PC-3 (cell line): ENCODE data around the gene NEAT1.

Source experiments
- CTCF ChIP-seq: fragments of 300-600 bp; sonication (generic); conservative IDR thresholded peaks from 2 replicates; pipeline ENCODE4 v1.5.1; 2017; ENCODE audit warnings: antibody characterized with exemption, low read depth, mild to moderate bottlenecking, low read length
- EZH2 ChIP-seq: fragments of 300-600 bp; sonication (generic); IDR thresholded peaks from one replicate; pipeline ENCODE4 v1.6.1; 2017; ENCODE audit warnings: antibody characterized with exemption, mild to moderate bottlenecking, low read length; ENCODE audit not compliant: unreplicated experiment

DNA sequence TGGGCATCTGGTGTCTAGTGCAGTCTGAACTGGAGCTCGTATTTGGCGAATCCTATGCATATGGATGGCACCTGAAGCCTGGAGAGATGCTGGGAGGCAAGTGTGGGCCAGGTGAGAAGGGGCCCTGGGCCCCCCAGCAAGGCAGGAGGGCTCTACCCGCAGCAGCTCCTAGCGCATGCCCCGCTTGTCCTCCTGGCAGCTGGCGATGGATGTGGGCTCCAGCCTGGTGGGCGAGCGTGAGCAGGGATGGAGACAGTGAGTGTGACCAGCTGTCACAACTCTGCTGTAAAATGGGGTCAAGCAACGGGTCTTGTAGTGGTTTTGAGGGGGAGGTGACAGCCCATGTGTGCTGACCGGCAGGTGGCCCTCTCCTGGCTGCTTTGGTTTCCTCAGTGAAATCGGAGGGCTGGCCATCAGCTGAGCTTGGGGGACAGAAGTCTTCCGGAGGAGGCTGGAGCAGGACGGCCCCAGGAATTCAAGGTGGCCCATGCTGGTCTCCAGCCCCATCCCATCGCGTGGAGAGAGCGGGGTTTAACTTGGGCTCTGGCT lies 24.2 kb upstream of the NEAT1 start:
- TF ChIP-seq EZH2 (no peak), CTCF (no peak)
